HFF-Myc (cell line): ENCODE results near the gene RSRC1.

ENCODE experiments used
- DNase-seq: peaks from one replicate; pipeline ENCODE4 v3.0.0-alpha.2; 2011; ENCODE audit warnings: low read depth; ENCODE audit errors: extremely low read depth
- H3K4me3 ChIP-seq: replicated peaks from 2 replicates; pipeline ENCODE4 v1.5.1; 2011; ENCODE audit warnings: low read depth, mild to moderate bottlenecking, control low read depth, low read length
- CTCF ChIP-seq: IDR thresholded peaks from 2 replicates; pipeline ENCODE4 v1.5.1; 2012; ENCODE audit warnings: mild to moderate bottlenecking, low read depth, low read length, control low read depth; ENCODE audit errors: missing control alignments

Gene RSRC1

DNA sequence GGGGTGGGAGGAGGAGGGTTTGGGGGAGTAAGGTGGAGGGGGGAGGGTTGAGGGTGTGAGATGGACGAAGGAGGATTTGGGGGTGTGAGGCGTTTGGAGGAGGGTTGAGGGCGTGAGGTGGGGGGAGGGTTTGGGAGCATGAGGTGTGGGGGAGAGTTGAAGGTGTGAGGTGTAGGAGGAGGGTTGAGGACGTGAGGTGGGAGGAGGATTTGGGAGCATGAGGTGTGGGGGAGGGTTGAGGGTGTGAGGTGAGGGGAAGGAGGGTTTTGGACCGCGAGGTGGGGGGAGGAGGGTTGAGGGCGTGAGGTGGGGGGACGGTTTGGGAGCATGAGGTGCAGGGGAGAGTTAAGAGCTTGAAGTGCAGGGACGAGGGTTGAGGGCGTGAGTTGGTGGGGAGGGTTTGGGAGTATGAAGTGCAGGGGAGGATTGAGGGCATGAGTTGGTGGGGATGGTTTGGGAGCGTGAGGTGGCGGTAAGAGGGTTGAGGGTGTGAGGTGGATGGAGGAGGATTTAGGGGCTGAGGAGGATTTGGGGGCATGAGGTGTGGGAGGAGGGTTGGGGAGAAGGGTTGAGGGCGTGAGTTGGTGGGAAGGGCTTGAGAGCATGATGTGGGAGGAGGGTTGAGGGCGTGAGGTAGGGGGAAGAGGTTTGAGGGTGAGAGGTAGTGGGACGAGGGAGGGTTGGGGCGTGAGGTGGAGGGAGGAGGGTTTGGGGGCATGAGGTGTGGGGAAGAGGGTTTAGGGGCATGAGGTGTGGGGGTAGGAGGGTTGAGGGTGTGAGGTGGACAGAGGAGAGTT is 462.3 kb downstream of the RSRC1 start:
- no peak for TF ChIP-seq CTCF
- DNase-seq = no peak
- no peak overlapping the region for H3K4me3 ChIP-seq

DNA sequence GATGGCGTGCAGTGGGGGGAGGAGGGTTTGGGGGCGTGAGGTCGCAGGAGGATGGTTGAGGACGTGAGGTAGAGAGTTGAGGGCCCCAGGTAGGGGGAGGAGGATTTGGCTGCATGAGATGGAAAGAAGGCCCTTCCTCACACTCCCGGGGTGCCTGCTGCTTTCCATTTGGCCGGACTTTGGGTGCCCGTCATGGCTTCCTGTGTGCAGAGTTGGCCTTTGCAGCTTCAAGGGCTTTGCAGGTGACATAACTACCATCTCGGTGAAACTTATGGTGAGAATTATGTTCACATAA is 462.8 kb downstream of the RSRC1 start:
- no peak for TF ChIP-seq CTCF
- DNase-seq = no peak
- no peak overlapping the region for H3K4me3 ChIP-seq

- DNase-seq = no peak
- no peak overlapping the region for H3K4me3 ChIP-seq
- no peak for TF ChIP-seq CTCF
These were observed 463.8 kb downstream of the RSRC1 start for GRCh38 chr3:158573714-158574113.

- no peak for TF ChIP-seq CTCF
- no peak overlapping the region for H3K4me3 ChIP-seq
- no peak for DNase-seq
These were observed 464.8 kb downstream of the RSRC1 start for GRCh38 chr3:158574646-158575045.

DNA sequence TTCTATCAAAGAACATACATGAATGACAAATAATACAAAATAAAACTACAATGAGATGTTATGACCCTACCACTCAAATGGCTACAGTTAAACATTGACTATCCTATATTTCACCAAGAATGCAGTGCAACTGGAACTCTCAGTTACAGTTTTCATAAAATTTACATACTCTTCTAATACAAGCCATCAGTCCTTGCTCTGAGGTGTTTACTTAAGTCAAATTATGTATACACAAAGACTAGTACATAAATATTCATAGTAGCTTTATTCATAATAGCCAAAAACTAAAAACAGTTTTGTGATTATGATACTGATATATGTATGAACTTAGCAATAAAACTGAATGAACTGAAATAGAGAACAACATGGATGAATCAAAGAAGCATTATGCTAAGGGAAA is 480.3 kb downstream of the RSRC1 start:
- TF ChIP-seq CTCF = no peak
- H3K4me3 ChIP-seq = no peak overlapping the region
- no peak for DNase-seq
